ENCODE results near the gene KRTAP10-6. TPM values are rescaled to one million over a fixed set of nuclear protein-coding genes. Genes with fewer than 3 reads are reported as not detected.
A peak's percentile ranks its signal among the peaks of the same experiment; 100 is the strongest.
"Not testable (repeated sequence)": the region's sequence is repeated elsewhere in the genome, so short reads cannot be mapped to it uniquely, and the experiment has no call there.

The KRTAP10-6 gene
- total RNA-seq, 1 experiment from 2014 or later: not detected

DNA sequence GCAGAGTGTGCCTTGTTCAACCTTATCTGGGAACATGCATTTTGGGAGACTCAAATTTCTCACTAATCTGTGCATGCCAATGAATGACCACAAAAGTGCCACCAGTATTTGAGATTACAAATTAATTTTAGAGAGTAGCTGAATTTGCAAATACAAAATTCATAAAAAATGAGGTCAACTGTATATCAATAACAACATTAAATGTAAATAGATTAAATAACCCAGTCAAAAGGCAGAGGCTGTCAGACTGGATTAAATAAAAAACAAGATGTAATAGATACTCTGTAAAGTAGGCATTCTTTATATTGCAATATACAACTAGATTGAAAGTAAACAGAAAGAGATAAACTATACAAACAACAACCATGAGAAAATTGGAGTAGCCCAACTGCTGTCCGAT is 28.2 kb downstream of the KRTAP10-6 start:
- no peak for DNase-seq (ENCODE audit: low read depth)

DNA sequence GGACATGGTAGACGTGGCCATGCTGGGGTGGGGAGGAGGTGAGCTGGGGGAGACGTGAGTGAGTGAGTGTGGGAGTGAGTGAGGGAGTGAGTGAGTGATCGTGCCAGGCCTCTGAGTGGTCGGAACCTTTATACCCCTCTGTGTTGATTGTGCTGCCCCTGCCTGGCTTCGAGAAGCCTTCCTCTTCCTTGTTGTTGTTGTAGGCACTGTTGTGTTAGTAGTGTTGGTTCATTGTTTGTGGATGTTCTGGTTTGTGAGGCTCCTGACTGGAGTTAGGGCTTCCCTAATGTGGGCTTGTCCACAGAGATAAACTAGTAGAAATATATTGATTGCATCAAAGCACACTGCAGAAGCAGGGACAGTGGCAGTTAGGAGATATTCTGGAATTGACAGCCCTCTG is 33.6 kb downstream of the KRTAP10-6 start, which contains the start of gene KRTAP10-3:
Gene KRTAP10-3 (minus strand): TSS at position 101 of the 400 bp plus-strand sequence. CDS start 80 bp downstream, at position 21.
- DNase-seq (ENCODE audit: low read depth): no peak

DNA sequence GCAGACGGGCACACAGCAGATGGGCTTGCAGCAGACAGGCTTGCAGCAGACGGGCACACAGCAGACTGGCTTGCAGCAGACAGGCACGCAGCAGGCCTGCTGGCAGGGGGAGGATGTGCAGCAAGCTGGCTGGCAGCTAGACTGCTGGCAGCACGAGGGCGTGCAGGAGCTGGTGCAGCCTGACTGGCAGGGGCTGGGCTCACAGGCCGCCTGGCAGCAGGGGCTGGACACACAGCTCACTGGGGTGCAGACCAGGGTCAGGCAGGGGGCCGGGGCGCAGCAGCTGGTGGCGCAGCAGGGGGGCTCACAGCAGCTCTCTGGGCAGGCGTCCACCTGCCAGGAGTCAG is 34.0 kb downstream of the KRTAP10-6 start:
- DNase-seq (ENCODE audit: low read depth): not testable (repeated sequence)

DNA sequence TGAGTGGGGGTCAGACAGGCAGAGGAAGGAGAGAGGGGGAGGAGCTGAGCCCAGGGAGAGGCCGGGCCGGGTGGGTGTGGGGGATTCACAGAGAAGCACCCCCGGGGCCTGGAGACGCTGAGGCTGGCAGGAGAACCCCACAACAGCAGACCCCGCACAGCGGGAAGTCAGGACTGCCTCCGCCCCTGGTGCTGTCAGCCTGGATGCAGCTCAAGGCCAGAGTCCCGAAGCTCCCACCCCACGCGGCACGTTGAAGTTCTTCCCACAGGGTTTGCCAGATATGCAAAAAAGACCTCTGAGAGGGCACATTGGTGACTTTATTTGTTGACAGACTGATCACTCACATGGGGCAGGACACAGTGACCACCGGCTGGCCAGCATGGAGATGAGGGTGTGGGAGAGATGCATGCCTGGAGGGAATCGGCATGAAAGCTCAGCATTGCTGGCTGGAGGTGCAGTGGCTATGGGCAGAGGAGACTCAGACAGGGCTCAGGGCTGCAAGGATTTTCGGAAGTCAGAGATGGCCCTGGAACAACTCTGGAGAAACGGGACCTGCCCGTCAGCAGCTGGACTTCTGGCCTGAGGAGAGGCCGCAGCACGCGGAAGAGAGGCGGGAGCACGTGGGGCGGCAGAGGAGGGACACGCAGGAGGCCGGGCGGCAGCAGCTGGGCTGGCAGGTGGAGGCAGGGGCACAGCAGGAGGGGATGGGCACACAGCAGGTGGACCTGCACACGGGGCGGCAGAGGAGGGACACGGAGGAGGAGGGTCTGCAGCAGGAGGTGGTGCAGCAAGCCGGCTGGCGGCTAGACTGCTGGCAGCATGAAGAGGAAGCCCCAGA is 34.6 kb downstream of the KRTAP10-6 start:
- no peak for DNase-seq (ENCODE audit: low read depth)

DNA sequence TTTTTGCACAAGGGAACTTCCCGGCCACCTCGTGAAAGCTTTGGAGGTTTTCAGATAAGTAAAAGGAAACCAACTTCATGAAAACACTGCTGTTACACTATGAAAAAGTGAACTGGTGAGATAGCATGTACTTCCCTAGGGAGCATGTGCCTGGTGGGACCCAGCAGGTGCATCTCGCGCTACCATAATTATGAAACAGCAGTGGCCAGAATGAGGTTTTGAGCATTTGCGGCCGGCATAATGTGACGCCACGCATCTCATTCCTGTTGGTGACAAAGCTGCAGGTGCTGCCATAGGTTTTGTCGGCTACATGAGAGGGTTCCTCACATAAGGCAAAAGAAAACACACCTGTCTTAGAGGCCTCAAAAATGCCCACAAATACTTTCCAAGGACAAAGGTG is 35.4 kb downstream of the KRTAP10-6 start:
- DNase-seq (ENCODE audit: low read depth): no peak

DNA sequence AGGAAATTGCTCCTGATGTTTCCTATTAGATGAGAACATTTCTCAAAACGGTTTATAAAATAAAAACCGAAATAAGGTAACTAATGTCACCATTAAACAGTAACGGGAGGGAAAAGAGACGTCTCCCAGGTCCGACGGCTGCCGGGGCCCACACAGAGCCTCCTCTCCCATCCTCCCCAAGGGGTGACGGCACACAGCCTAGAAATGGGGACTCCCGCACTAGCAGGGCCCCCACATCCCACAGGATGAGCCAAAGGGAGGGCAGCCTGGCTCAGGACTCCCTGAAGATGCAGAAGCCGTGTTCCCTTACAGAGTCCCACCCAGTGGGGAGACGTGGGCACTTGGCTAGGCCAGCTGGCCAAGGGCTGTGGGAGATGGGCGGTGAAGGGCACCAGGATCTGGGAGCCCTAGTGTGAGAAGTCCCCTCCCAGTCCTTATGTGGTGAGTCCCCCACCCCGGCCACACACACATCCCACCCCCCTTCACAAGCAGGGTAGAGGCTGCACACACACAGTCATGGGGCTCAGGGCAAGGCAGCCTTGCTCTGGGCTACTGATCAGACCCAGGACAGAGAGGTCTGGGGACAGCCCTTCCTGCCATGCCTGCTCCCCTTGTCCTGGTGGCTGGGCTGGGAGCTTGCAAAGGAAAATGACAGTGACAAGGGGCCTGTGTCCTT is 37.0 kb downstream of the KRTAP10-6 start:
- no peak for DNase-seq (ENCODE audit: low read depth)

DNA sequence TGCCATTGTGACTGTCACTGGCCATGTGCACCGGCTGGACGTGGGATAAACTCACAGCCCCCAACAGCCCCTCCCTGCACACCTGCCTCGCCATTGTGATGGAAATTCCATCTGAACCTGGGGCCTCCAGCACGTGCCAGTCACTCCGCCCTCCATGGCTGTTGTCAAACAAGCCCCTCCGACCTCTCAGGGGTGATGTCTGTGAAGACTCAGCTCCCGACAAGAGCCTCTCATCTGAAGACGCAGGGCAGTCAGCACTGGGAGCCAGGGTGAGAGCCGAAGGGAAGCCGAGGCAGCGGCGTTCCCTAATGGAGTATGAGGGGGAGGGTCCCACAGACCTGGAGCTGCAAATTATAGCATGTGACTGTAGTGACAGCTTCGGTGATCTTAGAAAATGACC is 39.6 kb downstream of the KRTAP10-6 start:
- DNase-seq (ENCODE audit: low read depth): no peak

DNA sequence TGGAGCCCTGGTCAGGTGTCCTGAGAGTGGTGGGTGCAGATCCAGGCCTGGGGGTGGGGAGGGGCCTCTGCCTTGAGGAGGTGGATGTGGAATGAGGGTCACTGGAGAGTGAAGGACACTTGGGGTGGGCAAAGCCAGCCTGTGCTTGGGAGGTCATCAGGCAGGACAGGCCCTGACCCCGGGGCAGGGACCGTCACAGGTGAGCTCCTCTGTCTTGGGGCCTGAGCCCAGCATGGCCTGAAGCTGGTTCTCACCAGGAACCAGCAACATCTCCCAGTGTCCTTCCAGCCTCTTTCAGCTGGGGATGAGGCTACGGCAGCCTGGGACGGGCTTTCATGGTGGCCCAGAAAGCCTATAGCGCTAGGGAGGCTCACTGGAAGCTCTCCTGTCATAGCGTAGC is 40.2 kb downstream of the KRTAP10-6 start:
- DNase-seq (ENCODE audit: low read depth): no peak

DNA sequence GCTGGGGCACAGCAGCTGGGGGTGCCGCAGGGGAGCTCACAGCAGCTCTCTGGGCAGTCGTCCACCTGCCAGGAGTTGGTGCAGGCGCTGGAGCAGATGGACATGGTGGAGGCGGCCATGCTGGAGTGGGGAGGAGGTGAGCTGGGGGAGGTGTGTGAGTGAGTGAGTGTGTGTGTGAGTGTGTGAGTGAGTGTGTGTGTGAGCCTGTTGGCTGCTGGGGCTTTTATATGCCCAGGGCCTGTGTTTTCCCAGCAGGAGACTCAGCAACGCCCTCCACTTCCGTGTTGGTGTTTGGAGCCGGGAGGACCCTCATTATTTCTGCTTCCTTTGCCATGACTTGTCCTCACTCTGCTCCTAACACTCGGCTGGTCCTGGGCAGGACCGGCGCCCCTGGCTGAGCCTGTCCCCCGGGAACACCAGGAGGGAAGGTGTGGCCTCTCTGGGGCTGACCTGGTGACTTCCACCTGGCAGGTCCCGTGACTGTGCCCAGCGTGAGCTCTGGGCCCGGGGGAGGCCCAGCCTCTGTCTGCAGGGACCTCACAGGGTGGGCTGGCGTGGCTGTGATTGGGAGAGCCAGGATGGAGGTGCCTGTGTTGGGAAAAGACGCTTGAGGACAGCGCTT is 40.9 kb downstream of the KRTAP10-6 start, which contains the start of gene KRTAP10-2:
Gene KRTAP10-2 (minus strand): TSS at position 166 of the 622 bp plus-strand sequence. CDS start 47 bp downstream, at position 119.
- no peak for DNase-seq (ENCODE audit: low read depth)

DNA sequence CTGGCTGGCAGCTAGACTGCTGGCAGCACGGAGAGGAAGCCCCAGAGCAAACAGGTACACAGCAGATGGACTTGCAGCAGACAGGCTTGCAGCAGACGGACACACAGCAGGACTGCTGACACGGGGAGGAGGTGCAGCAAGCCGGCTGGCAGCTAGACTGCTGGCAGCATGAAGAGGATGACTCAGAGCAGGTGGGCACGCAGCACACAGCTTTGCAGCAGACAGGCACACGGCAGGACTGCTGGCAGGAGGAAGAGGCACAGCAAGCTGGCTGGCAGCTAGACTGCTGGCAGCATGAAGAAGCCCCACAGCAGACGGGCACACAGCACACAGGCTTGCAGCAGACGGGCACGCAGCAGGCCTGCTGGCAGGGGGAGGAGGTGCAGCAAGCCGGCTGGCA is 41.5 kb downstream of the KRTAP10-6 start:
- peak; percentile 49 for DNase-seq (ENCODE audit: low read depth)

DNA sequence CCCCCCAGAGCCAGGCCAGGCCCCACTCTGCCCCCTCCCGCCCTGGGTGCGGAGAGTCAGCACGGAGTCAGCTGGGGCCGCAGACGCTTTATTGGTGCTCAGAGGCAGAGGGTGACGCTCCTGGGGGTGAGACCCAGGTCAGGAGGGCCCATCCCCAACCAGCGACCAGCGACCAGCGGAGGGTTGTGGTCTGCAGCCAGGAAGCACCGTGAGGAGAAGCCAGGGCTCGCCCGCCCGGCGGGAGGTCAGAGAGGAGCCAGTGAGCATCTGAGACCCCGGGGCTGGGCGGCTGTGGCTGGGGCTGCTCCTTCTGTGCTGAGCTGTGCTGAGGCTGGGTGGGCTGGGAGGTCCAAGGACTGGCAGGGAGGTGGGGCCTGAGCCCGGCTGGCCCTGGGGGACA is 42.0 kb downstream of the KRTAP10-6 start:
- not testable (repeated sequence) for DNase-seq (ENCODE audit: low read depth)

DNA sequence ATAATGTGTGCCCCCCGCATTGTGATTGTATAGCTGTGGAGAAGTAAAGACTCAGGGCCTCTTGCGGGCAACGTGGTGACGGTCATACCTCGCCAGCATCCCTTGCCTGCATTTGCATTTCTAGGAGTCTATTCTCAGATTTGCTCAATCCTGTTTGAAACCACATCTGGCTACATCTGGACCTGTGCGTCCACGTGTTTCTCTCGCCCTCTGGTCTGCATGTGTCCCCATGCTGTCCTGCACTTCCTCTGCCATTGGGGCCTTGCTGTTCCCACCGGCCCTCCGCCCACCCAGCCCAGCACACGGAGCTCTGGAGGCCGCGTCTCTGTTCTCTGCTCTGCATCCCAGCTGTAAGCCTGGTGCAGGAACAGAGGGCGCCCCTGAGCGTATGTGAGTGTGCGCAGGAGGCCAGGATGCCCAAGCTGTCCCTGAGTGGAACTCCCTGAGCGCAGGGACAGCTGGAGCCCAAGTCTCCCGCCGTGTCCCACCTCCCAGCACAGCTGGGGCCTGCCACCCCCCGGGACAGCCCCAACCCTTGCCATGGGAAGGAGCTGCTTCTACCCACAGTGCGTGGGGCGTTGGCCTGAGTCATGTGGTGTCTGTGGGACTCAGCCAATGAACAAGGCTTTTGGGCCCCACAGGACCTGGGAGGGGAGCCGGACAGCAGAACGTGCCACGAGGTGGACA is 42.6 kb downstream of the KRTAP10-6 start:
- no peak for DNase-seq (ENCODE audit: low read depth)

DNA sequence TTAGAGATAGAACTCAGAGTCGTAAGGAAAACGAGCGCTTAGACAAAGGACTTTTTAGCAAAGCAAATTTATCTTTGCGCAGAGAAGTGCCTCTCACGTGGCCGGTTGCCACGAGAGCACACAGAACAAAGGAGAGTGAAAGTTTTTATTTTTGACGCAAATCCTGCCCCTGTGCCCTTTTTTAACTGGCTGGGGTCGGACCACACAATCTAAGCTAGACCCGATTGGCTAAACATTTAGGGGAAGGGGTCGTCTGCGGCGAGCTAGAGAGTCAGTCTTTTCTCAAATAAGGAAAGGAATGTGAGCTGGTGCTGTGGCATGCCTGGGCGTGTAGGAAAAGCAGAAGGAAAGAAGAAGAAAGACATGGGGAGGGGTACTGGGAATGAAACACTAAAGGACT is 43.4 kb downstream of the KRTAP10-6 start:
- no peak for DNase-seq (ENCODE audit: low read depth)

DNA sequence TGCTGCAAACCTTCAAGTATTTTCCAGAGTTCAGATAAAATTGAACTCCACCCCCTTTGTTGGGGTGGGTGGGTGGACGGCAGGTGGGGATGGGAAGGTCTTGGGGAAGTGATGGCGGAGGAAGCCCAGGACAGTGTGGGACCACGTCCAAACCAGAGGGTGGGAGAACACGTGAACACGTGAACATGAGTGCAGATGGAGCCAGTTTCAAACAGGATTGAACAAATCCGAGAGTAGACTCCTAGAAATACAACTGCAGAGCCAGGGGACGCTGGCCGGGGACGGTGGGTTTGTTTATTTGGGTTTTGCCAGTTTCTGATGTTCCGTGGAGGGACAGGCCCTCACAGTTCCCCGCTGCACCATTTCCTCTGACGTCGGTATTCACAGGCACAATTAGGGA is 43.9 kb downstream of the KRTAP10-6 start:
- DNase-seq (ENCODE audit: low read depth): no peak

DNA sequence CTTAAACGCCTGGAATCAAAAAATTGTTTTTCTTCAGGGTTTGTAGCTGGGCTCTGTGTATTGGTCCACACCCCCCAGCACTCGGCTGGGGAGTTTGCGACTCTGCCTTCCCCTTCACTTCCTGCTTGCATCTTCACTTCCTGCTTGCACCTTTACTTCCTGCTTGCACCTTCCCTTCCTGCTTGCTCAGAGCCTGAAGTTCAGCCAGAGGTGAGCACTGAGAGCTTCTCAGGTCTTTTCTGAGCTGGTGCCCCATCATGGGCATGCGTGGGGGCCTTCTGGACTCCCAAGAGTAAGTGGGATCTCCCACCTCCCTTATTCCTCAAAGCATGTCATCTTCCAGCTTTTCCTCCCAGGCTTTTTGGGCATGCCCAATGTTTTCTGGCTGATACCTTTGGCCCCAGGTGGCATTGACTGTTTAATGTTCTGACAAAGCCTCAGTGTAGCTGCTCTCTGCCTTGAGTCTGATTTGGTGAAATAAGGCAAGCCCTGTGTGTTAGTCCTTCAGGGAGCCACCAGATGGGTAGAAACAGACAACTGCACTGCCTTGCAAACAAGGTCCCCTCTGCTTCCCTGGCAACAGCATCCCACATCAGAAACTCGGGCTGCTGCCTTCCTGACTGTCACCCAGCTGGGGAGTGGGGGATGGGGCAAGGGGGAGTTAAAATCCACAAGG is 44.5 kb downstream of the KRTAP10-6 start:
- no peak for DNase-seq (ENCODE audit: low read depth)

DNA sequence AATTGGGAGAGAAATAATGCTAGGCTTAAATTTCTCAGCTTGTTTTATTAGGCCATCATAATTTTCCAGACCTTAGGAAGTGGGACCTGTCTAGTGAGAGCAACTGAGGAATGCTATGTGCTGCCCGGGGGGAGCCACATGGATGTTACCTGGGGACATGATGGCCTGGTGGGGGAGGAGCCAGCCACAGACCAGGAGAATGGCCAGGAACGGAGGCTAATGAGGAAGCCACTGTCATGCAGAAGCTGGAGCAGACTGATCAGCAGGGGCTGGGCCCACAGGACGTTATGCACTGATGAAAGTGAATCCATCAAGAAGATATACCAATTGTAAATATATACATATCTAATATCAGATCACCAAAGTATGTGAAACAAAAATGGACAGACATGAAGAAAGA is 47.7 kb downstream of the KRTAP10-6 start:
- DNase-seq (ENCODE audit: low read depth): no peak

DNA sequence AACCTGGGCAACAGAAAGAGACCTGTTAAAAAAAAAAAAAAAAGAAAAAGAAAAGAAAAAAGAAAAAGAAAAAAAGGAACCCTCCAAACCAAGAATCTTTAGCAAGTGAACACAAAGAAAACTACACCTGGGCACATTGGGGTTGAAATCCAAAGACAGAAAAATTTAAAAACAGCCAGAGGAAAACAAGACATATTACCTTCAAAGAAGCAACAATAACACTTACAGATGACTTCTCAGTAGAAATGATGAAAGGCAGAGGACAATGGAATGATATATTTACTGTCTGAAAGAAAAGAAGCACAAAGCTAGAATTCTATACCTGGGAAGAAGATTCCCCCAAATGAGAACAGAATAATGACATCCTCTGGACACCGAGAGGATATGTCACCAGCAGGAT is 49.6 kb downstream of the KRTAP10-6 start:
- DNase-seq (ENCODE audit: low read depth): no peak

Measured in HT1080 (cell line).